Sigmoid colon (tissue), 4 donors: Measurements from ENCODE around the gene TTN.

Source experiments
- POLR2A ChIP-seq, 2 donors: fragments of 450-650 bp; IDR thresholded peaks; one replicate each; pipeline ENCODE4 v1.6.1; 2016; ENCODE audit warnings: antibody characterized with exemption in 2 of 2, mild to moderate bottlenecking in 2 of 2, moderate library complexity in 2 of 2
- POLR2AphosphoS5 ChIP-seq, 4 donors: sonication (generic); formaldehyde crosslinking; IDR thresholded peaks; one replicate each; pipeline ENCODE4 v1.6.1; 2017; ENCODE audit warnings: antibody characterized with exemption in 4 of 4
- TF ChIP-seq, protein P1 (sequence below), 4 experiments: fragments of 450-650 bp in 3 of 4; fragments of 200-600 bp in 1 of 4; IDR thresholded peaks; one replicate each; pipeline ENCODE4 v1.5.1; 2016 to 2019; ENCODE audit warnings: antibody characterized with exemption in 4 of 4, mild to moderate bottlenecking in 3 of 4, moderate library complexity in 2 of 4

- TF ChIP-seq, protein P1, sequence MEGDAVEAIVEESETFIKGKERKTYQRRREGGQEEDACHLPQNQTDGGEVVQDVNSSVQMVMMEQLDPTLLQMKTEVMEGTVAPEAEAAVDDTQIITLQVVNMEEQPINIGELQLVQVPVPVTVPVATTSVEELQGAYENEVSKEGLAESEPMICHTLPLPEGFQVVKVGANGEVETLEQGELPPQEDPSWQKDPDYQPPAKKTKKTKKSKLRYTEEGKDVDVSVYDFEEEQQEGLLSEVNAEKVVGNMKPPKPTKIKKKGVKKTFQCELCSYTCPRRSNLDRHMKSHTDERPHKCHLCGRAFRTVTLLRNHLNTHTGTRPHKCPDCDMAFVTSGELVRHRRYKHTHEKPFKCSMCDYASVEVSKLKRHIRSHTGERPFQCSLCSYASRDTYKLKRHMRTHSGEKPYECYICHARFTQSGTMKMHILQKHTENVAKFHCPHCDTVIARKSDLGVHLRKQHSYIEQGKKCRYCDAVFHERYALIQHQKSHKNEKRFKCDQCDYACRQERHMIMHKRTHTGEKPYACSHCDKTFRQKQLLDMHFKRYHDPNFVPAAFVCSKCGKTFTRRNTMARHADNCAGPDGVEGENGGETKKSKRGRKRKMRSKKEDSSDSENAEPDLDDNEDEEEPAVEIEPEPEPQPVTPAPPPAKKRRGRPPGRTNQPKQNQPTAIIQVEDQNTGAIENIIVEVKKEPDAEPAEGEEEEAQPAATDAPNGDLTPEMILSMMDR (IDR thresholded peaks at IDR 0.05), result no peak
- TF ChIP-seq POLR2A (IDR thresholded peaks at IDR 0.05), result no peak
- no peak for TF ChIP-seq POLR2AphosphoS5 (IDR thresholded peaks at IDR 0.05)
These were observed 37.5 kb upstream of the TTN start for GRCh38 chr2:178844701-178845100.
